ENCODE measurements around the gene NAV2.

The NAV2 gene

DNA sequence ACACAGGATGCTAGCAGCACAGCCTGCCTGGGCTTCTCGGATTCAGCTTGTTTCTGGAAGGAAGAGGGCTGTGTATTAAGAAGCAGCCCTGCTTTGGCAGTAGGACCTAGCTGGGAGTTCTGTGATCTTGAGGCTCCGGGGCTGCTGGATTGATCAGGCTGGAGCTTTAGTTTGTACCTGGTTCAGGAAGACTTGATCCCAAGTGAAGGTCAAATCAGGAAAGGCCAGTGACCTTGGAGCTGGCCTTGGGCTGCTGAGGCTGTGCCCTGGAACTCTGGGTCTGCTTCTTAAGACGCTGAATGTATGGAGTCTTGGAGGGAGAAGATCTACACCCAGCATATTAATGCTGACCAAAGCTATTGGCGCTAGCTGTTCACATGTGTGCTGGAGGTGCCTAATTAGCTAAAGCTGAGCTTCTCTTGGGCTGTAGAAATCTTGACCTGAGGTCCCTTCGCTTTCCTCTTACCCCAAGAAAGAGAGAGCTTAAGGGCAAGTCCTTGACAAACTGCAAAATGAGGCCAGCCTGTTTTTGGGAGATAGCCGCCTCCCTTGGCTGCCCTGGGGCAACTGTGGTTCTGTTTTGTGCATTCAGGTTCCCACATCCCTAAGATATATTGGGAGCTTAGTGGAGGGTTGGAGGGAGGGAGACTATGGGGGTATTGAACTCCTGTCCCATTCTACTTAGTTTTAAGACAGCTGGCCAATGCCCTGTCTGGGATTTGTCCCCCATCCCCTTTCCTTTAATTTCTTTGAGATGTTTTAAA is 311.7 kb downstream of the NAV2 start:
- DNase-seq (ENCODE audit: low spot score), result no peak

DNA sequence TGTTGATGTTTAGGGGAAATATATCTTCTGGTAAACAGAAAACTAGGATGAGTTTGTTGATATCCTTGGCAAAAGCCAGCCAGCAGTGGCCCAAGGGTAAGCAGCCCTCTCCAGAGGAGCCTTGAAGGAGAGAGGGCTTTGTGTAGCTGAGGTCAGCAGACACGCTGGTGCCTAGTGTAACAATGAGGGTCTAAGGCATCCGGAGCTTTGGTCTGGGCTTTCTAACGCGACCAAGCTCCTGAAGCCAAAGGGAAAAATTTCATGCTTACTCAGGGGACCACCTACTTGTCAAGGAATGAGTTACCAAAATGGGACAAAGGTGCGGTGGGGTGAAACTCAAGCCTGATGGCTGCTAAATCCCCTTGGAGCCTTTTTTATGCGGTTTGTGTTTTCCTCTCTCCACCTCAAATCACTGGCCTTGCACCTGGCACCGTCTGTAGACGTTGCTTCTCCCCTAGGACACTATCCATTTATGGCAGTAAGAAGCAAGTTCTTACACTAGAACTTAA is 312.7 kb downstream of the NAV2 start:
- no peak for DNase-seq (ENCODE audit: low spot score)

DNA sequence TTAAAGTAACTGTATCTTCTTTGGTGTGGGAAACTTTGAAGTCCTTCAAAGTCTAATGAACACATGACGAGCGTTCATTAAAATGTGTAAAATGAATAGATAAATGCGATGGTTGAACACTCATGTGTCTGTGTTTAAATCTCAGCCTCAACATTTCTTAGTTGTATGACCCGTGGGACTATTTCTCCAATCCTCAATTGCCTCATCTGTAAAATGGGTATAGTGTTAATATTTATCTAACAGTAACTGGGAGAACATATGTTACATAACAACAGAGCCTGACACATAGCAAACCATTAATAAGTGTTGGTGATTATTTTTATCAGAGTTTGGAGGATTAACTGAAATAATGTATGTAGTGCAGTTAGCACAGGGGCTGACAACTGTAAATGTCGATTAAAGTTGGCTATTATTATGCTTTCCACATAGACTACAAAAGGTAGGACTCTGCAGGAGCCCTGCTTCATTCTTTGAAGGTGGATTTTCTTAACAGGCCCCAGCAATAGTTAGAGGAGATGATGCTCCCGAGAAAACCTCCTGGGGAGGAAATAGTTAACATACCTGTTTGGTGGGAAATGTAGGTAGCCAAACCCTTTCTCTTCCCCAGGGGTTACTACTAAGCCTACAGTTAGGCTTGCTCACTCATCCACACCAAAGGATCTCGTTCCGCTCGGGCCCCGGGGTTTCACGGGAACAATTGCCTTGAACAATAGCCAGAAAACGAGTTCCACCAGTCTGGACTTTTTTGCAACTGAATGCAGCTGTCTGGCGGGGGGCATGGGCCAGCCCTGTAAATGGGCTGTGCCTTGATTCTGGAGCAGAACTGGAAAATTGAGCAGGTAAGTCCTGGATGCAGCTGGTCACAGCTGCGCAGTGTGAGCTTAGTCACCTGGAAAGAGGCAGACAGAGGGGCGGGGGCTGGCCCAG is 314.3 kb downstream of the NAV2 start:
- DNase-seq (ENCODE audit: low spot score), result no peak

DNA sequence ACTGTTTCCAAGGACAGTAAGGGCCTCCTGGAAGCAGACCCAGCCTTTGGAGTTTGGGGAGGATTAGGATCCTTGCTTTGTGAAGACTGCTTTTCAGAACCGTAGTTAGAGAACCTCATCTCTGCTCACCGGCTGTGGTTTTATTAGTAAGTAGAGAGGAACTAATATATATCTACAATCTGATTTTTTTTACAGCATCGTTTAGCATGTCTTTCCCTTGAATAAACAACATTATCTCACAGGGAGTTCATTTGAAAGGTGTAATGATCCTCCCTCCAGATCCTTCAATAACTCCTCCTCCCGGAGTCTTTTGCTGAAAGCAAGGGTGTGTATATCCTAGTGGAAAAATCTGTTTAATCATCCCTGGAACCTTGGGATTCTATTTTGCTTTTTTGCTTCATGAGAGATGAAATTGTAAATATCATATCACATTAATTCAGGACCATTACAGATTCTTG is 314.9 kb downstream of the NAV2 start:
- DNase-seq (ENCODE audit: low spot score), result no peak

DNA sequence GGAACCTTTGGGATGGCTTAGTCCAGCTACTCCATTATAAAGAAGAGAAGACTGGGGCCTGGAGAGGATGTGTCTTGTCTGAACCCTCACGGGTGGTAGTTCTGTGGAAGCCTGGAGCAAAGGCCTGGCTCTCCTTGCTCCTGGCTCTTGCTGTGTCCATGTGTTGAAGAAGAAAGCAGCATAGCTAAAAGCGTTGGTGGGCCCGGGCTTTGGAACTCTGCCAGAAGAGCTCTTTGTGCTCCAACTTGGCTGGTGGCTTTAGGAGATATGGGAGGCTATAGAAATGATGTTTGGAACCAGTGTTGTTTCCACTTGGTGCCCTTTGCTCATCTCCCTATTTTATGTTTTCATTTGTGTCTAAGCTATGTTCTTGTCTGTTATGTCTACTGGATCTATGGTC is 316.6 kb downstream of the NAV2 start:
- no peak for DNase-seq (ENCODE audit: low spot score)

DNA sequence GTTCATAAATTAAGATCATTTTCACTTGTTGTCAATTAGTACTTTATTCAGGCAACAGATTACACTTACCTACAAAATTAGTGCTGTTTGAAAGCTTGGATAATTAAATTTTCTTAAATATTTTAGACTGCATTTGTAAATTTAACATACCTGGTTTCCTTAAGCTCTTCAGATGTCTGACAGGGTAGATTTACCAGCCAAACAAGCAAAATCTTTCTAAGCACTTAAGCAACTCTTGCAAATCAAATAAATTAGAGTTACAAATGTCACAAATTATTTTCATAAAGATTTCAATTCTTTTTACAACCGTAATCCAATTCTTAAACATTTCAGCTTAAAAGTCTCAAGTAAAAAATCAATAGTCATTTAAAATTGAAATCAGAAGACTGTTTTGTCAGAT is 317.8 kb downstream of the NAV2 start:
- no peak for DNase-seq (ENCODE audit: low spot score)

DNA sequence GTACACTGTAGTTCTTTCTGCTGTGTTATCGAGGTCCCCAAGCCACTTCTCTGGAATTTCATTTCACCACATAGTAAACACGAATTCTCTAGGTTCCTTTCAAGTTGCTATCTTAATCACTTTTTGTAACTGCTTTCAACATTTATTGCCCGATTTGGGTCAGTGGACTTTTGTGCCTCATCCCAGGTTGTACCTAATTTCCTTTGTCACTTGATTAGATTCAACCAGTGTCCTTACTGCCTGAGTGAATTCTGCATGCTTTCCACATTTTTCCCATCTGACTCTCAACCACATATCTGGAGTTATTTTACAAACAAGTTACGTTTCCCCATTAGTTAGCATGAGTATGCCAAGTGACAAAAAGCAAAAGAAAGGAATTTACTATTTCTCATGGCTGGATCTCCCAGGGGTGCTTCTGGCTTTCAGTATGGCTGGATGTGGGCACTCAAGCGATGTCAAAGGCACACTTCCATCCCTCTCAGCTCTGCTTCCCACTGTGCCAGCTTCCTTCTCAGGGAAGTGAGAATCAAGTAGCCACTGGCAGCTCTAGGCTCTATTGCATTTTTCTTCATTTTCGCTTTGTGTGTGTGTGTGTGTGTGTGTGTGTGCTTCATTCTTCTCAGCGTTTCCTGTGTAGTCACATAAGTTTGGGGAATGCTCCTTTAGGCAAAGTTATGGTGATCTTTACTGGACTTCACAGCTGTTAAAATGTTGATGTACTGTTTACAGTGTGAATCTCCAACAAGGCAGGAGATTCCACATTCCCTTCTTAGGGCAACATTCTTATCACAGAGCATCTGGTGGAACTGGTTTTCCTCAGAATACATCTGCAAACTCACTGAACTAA is 318.7 kb downstream of the NAV2 start:
- DNase-seq (ENCODE audit: low spot score), result peak; percentile 26

DNA sequence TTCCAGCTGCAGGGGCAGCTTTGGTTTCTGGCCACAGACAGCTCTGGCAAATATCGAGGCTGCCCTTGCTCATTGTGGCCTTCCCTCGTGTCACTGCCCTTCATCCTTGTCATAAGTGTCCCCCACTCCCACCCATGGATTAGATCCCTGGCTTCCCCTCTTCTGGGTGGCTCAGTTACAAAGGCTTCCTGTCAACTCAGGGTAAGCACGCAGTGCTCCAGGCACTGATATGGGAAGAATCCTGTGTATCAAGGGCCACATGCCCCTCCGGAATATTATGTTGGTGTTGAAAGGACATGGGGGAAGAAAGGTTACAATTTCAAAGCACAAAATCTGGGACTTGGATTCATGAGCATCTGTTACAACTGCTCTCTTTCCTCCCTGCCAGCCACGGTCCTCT is 319.5 kb downstream of the NAV2 start:
- no peak for DNase-seq (ENCODE audit: low spot score)

DNA sequence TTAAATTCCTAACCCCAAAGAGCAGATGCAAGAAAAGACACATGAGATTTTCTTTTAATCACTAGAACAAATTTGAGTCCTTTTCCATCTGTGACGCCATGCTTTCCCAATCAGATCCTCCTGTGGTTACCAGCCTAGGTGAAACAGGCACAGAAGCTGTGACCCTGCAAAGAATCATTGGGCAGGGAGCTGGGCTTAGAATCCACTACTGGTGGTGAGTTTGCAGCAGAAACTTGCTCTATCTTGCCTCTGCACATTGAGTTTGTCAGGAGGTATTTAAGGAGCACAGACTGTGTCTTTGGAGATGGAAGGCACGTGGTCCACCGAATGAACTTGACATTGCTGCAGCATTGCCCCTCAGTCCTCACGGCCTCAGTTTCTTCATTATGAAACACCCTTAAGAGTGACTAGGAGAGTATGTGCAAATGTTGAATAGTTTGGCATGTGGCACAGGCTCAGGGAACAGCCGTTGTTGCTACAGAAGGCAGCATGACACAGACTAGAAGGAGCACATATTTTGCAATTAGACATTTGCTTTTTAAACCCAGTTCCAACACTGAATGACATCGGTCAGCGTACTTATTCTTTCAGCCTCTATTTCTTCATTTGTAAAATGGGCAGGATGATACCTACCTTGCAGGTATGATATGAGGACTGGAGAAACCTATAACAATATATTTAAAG is 320.1 kb downstream of the NAV2 start:
- DNase-seq (ENCODE audit: low spot score), result no peak

DNA sequence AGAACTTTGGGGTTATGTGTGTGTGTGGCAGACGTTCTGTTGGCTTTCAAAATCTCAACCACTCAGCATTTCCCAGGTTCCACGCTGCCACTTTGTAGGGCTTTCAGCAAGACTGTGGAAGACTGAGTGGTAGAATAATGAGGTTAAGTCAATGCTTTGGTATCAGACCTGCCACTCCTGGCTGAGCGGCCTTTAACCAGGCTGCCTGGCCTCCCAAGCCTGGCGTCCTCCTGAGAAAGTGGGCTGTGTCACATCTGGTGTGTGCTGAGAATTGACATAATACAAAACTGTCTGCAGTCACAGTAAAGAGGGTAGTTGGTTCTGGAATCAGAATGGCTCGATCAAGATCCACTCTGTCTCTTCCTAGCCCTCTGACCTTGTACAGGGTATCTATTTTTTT is 321.2 kb downstream of the NAV2 start:
- DNase-seq (ENCODE audit: low spot score), result no peak

DNA sequence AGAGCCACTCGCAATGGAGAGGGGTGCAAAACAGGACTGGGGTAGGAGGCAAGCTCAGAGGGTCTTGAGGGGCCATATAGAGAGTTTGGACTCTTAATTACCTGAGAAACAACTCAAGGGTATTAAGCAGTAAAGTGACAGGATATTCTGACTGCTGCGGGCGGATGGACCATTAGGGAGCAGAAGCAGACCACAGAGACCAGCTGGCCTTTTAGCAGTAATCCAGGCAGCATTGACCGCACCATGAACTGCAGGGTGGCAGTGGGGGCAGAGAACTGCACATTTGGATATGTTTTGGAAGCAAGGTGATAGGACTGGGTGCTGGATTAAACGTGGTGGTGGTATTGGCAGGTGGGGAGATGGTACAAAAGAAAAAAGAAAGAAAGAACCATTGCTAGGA is 322.3 kb downstream of the NAV2 start:
- DNase-seq (ENCODE audit: low spot score), result no peak

DNA sequence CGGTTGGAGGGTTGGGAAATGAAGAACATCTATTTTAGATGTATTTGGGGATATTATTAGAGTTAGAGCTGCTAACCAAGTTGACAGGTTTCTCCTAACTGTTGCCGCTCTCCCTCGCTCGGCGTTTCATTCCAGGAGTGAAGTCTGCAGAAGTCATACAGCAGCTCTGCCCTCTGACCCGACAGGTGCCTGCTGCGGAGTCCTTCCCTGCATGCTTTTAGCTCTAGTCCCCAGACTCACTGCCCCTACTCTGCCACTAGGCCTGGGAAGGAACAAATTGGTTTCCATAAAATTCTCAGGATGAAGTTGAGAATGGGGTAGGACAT is 322.7 kb downstream of the NAV2 start:
- no peak for DNase-seq (ENCODE audit: low spot score)

DNA sequence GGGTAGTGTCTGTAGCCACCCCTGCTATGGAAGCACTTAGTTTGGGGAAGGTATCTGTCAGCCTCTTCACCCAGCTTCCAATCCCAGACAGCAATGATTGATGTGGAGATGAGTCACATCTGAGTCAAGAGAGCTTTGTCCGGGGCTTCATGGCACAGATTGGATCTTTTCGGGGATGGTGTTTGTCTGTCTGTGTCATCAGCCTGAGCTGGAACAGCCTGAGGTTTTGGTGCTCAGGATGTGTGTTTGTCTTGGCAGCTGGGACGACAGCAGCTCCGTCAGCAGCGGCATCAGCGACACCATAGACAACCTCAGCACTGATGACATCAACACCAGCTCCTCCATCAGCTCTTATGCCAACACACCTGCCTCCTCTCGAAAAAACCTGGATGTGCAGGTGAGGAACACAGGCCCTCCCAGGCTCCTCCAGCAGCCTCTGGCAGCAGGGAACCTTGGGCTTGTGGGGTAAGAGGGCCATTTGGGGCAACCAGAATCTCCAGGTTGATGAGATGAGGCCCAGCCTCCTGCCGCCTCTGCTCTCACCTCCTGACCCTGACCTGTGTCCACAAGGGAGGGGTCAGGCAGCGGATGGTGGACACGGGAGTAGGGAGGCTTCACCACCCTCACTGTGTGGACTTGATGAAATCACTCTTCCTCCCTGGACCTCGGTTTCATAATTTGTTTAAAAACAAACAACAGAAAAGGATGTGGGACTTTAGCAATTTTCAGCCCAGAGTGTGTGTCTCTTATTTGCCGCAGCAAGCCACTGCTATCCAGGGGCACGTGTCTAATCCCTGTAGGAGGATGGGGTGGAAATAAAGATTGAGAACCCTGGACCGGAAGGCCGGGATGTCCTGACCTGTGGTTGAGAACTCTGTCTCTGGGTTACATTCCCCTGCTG is 323.3 kb downstream of the NAV2 start:
- no peak for DNase-seq (ENCODE audit: low spot score)

DNA sequence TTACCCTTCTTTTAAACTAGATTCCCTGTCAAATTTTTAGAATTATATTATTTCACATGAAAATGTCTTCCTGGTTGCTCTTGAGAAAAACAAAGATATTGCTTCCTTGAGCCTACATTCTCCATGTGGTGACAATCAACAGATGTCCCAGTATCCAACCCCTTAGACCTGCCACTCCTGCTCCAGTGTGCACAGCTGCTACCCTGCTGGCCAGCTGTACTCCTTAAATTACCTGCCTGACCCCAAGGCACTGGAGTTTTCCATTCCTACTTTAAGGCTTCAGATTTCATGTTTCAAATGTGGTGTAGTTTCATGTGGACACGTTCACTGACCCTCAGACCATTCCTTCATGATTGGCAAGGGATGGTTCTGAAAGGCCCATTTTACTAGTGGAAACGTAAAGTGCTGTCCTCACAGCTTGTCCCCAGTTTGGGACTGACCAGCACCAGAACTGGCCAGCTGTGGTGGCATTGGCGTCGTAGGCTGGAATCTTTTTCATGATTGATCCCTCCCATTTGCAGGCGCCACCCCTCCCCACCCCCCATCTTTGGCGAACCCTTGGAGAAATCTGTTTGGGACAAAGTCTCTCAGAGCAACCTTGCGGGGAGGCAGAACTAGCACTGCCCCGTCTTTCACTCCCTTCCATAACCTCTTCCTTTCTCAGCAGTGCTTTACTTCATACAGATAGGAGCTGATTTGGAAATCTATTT is 324.1 kb downstream of the NAV2 start:
- no peak for DNase-seq (ENCODE audit: low spot score)

DNA sequence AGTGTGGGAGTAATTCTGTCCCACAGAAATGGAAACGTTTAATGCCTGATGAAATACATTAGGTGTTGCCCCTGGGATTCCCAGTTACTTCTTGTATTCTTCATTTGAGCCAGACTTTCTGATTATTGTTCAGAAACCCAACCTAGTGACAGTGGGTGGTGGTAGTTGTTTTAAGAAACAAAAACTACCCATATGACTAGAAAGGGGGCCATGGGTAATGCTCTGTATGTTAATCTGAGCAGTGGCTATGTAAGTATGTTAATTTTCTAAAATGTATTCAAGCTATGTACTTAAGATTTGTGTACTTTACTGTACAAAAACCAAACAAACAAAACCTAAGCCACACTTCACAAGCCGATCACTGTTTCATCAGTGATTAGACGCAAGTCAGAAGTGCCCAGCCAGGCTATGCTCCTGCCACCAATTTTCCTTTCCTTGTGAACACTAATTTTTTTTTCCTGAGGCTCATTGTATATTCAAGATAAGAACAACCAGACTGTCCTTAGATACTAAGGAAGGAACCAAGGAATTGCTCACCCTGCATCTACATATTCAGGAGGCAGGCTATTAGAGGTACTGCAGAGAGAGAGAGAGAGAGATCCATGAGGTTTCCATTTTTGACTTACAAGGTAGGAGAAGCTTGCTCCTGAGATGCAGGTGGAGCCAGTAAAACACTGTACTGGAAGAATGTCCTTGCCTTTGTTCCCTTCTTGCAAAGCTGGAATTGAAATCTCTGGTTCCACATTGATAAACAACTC is 324.9 kb downstream of the NAV2 start:
- DNase-seq (ENCODE audit: low spot score), result no peak

DNA sequence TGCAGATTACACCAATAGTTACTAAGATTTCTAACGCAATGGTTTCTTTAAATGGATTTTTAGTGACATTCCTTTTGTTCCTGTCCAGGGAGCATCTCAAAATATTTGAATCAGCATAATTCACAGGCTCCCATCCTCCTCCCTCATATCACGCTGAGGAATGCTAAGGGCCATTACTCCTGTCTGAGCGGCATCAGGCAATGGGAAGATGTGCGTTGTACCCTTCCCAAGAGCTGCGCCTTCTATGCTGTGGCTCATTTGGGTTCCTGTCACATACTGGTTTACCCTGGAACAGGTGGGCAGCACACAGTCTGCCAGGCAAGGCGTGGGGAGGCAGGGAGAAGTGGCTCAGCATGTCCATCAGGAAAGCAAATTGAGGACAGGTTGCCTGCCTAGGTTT is 325.8 kb downstream of the NAV2 start:
- no peak for DNase-seq (ENCODE audit: low spot score)

DNA sequence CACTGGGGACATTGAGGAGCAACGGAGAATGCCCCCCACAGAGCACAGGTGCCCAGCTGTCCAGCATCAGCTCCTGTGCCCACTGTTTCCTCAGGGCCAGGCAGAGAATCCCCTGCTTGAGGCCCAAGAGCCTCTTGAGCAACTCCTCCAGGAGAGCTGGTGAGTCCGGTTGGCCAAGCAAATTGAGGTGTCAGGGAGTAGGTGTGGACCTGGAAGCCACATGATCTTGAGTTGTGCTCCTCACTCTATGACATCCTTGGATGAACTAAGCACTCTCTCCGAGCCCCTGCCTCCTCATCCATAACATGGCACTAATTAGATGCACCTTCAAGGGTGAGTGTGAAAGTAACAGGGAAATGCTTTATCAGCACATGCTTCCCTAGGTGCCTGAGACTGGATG is 326.3 kb downstream of the NAV2 start:
- DNase-seq (ENCODE audit: low spot score), result no peak

DNA sequence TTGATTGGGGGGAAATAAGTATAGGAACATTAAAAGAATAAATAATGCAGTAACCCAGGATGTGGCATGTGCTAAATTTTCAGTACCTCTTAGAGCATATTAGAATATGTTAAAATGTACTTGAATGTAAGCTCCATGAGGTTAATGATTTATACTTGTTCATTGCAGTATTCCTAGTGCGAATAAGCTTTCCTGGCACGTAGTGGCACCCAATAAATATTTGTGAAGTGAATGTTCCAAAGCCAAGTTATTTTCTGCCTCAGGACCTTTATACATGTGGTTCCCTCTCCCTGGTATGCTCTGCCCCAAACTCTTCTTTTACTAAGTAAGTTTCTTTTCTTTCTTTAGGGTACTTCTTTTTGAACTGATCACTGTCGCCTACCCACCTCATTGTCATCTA is 328.9 kb downstream of the NAV2 start:
- DNase-seq (ENCODE audit: low spot score), result no peak

DNA sequence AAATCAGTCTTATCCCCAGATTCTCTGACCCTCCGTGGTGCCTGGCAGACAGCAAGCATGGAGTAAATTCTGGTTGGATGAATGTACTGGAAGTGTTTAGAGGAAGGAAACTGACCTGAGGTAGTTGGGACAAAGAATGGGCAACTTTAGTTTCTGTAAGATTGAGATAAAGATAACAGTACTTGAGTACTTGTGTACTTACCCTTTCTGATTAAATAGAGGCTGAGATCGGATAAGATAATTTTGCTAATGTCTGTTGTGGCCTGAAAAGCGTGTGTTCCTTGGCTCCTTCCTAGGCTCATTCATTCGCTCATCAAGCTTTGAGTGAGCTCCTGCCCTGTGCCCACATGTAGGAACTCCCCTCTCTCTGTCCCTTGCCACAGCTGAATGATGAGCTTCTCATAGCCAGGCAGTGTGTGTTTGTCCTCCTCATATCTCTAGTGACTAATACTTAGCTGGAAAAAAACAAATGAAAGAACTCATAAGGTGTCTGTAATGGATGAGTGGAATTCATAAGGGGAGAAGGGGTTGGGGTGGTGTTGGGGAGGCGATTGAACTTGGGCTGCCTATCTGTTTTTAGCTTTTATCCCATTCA is 329.5 kb downstream of the NAV2 start:
- DNase-seq (ENCODE audit: low spot score), result no peak

Data from kidney capillary endothelial cell (primary cell).